Left colon (tissue), 2 donors: ENCODE data around the gene C11orf42. TPM values are rescaled to one million over a fixed set of nuclear protein-coding genes. Genes with fewer than 3 reads are reported as not detected.
"Not testable (repeated sequence)": the region's sequence is repeated elsewhere in the genome, so short reads cannot be mapped to it uniquely, and the experiment has no call there.

Experiments
- ATAC-seq: fragments of 200-7000 bp; cut with Tn5 transposase; one replicate; pipeline ENCODE4 v1.9.1; 2020; ENCODE audit warnings: mild to moderate bottlenecking, moderate library complexity
- DNase-seq, 2 donors: peaks; one replicate each; pipeline ENCODE4 v3.0.0-alpha.2; 2020
- intact Hi-C, 2 donors: fragments of 100-400 bp; cut with DNase I in 1 of 2; cut with micrococcal nuclease in 1 of 2; formaldehyde crosslinking; loops; one replicate each; pipeline versions ENCODE4 v1.11.2 to v1.14.0; 2022; cut with DNase I, micrococcal nuclease
- total RNA-seq, 2 donors: library from RNA; stranded (reverse); fragmentation: NEBNext Ultra II Directional; extraction: Animal tissue kit (Norgen Biotek cat#: 25700); gene quantifications; one replicate each; pipeline ENCODE4 v1.2.1, GENCODE V29; 2021
- donor health status: DM: no; HTN: no; CAD: no.
- donor health status: DM: yes; HTN: yes; CAD: no.

C11orf42 gene
- total RNA-seq, 2 donors from 2014 or later, result not detected

GRCh38 chr11:6248897-6249296 lies 43.5 kb downstream of the C11orf42 start:
- intact Hi-C loops, DNase-seq, ATAC-seq: not testable (repeated sequence)

DNA sequence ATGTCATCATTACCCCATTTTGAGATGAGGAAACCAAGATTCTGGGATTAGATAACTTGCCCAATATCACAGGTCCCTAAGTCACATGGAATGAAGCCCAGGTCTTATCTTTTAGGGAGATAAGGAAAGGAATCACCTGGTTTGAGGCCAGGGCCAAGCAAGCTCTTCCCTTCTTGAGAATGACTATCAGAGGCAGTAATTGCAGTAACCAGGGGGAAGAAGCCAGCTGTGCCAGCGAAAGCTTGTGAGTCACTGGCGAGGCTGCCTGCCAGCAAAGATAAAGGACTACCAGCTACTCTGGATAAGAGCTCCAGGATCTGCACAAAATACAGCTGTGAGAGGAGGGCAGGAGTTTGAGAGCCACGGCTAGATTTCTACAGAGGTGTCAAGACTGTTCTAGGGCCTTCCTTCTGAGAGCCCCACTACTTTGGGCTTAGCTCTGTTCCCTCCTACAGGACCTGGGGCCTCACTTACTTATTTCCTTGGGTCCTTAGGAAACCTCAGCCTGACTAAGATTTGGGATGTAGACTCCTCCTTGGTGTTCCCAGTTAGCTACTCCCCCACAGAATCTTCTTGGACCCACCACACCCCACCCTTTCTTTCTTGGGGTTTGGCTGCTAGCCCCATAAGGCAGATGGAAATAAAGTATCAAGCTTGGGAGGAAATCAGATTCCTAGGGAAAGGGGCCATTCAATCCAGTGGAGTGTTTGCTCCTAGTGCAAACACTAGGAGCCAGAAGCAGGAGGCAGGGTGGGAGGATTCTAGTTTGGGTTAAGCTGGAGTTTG lies 44.6 kb downstream of the C11orf42 start:
- intact Hi-C loops, result no loop called here
- peak; percentile 59 to 61 for DNase-seq
- peak; percentile 56 for ATAC-seq

GRCh38 chr11:6251120-6251733 lies 45.9 kb downstream of the C11orf42 start:
- intact Hi-C loops, result no loop called here

DNA sequence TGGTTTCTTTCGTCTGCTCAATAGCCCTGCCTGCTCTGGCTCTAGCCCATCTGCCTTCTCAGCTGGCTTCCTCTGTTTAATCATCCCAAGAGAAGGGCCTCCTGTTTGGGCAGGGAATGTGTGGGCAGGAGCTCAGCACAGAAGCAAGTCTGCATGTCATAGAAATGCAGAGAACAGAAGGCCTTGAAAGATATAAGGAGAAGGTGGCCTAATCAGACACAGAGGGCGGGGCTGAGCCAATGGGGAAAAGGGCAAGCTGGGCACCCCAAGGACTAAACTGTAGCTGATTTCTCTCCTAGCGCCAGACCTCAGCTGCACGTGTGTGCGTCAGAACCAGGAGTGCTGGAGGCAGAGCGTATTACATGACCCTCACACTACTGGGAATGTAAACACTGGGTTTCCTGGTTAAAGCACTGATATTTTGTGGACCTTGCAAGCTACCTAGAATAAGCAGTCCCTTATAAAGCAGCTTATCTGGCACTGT lies 46.7 kb downstream of the C11orf42 start:
- no peak for DNase-seq
- ATAC-seq, result peak; percentile 71
- intact Hi-C loops, result no loop called here

More at GRCh38 chr11:6251120-6251733, 45.9 kb downstream of the C11orf42 start:
- ATAC-seq (peak; percentile 96), DNase-seq (peak; percentile 51 to 76)

- intact Hi-C loops, result no loop called here
- DNase-seq, result no peak
- no peak for ATAC-seq
Measured at GRCh38 chr11:6253197-6253596, 47.8 kb downstream of the C11orf42 start.

GRCh38 chr11:6258141-6258540 lies 52.8 kb downstream of the C11orf42 start:
- ATAC-seq, result no peak
- intact Hi-C loops, result no loop called here
- no peak for DNase-seq

DNA sequence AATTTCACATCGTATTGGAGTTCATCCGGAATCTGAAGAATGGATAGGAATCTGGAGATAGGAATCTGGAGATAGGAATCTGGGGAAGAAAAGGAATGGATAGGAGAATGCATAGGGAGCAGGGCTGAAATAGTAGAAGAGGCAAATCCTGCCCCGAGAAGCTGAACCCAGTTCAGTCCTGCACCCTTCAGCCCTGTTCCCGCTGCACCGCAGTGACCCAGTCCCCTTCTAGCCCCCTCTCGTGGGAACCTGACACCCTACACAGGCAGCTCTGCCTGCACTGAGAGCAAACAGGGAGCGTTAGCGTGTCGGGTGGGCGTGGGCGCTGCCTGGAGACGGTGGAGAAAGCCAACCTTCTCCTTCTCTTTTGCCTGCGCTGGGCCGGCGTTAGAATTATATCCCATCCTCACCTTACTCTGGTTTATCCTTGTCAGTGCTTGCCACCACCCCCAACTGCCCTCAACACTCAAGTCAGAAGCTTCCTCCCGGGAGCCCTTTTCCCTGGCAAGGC lies 53.3 kb downstream of the C11orf42 start:
- intact Hi-C loops, result no loop called here
- ATAC-seq (no peak), DNase-seq (no peak)

DNA sequence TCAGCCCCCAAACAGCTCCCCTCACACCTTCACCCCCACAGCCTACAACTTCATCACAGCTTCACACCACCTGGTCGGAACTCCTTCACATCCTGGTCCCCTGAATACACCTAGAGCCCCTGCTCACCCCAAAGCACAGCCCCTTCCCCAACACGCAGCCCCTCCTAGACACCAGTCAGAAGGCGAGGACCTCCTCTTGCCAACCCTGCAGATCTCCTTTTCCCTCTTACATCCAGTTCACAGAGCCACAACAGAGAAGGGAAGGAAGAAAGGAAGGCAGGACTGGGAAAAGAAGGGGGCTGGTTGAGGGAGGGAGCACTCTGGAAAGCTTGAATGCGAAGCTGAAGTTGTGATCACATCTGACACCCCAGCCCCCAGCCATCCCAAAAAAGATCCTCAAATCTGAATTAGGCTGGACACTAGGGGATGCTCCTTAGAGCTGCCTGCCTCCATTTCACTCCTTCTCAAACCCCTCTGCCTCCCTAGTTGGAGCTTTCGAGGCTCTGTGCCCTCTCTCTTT lies 54.9 kb downstream of the C11orf42 start:
- ATAC-seq (no peak), DNase-seq (no peak)
- intact Hi-C loops, result no loop called here

Other genes starting within 250 kb of the C11orf42 start
- not detected for gene OR56A5, start 237.1 kb upstream of the C11orf42 start, total RNA-seq
- not detected for gene OR52L1, start 218.6 kb upstream of the C11orf42 start, total RNA-seq
- gene OR56A4, start 198.6 kb upstream of the C11orf42 start, total RNA-seq, result under 1 TPM in 1 of 2 donors, not detected in 1; 0.12 TPM
- under 1 TPM in 1 of 2 donors, not detected in 1; 0.03 TPM for gene OR56A1, start 174.8 kb upstream of the C11orf42 start, total RNA-seq
- not detected for gene OR56B4, start 97.9 kb upstream of the C11orf42 start, total RNA-seq
- not detected for gene OR52B2, start 35.2 kb upstream of the C11orf42 start, total RNA-seq
- not detected for gene OR52W1, start 6.3 kb upstream of the C11orf42 start, total RNA-seq
- 100 to 1,000 TPM in 1 of 2 donors, 10 to 100 TPM in 1; 93.2 to 103 TPM for gene FHIP1B, start 29.1 kb downstream of the C11orf42 start, total RNA-seq
- gene CNGA4, start 33.5 kb downstream of the C11orf42 start, total RNA-seq, result under 1 TPM in 1 of 2 donors, not detected in 1; 0.14 TPM
- not detected for gene CCKBR, start 54.3 kb downstream of the C11orf42 start, total RNA-seq
- gene CAVIN3, start 114.9 kb downstream of the C11orf42 start, total RNA-seq, result 10 to 100 TPM in 1 of 2 donors, 1 to 10 TPM in 1; 4.6 to 22.4 TPM
- 100 to 1,000 TPM in 1 of 2 donors, 10 to 100 TPM in 1; 50.8 to 136 TPM for gene SMPD1, start 184.9 kb downstream of the C11orf42 start, total RNA-seq
- gene APBB1, start 213.5 kb downstream of the C11orf42 start, total RNA-seq, result 10 to 100 TPM in 1 of 2 donors, 1 to 10 TPM in 1; 5.2 to 11.2 TPM
- gene HPX, start 235.4 kb downstream of the C11orf42 start, total RNA-seq, result 1 to 10 TPM; 2.4 to 2.5 TPM